SK-MEL-5 (cell line): Measurements from ENCODE around the gene RIPK4. TPM values are rescaled to one million over a fixed set of nuclear protein-coding genes. Genes with fewer than 3 reads are reported as not detected.
"Not testable (repeated sequence)": the region's sequence is repeated elsewhere in the genome, so short reads cannot be mapped to it uniquely, and the experiment has no call there.

ENCODE experiments used
- DNase-seq: peaks from one replicate; pipeline ENCODE4 v3.0.0-alpha.2; 2016; ENCODE audit warnings: low read depth, low spot score
- in situ Hi-C: cut with HindIII; loops from 2 replicates; pipeline ENCODE4 v1.10.0; 2016; ENCODE audit warnings: low sequenced_read_pairs, high pct_unique_total_duplicates, low pct_unique_long_range_greater_than_20kb
- total RNA-seq: library from RNA; depleted of rRNA; stranded (reverse); fragments of >200 nt; shearing (Covaris generic); gene quantifications from 2 replicates; pipeline ENCODE4 v1.2.3, GENCODE V29; 2014

RIPK4 gene
- total RNA-seq, 1 experiment from 2014 or later, result 22.8 TPM

- DNase-seq, result no peak
- in situ Hi-C loops, result no loop called here
These were observed 30.4 kb downstream of the RIPK4 start for GRCh38 chr21:41736423-41736822.

- in situ Hi-C loops, result no loop called here
- DNase-seq, result no peak
These were observed 32.7 kb downstream of the RIPK4 start for GRCh38 chr21:41733951-41734689.

- no peak for DNase-seq
- in situ Hi-C loops, result no loop called here
These were observed 35.8 kb downstream of the RIPK4 start for GRCh38 chr21:41731081-41731480.

GRCh38 chr21:41730367-41730765 is 36.5 kb downstream of the RIPK4 start:
- in situ Hi-C loops, result no loop called here
- DNase-seq, result no peak

GRCh38 chr21:41729701-41730366 is 37.0 kb downstream of the RIPK4 start:
- in situ Hi-C loops, result no loop called here
- no peak for DNase-seq

GRCh38 chr21:41727784-41728763 is 38.8 kb downstream of the RIPK4 start:
- DNase-seq, result no peak

GRCh38 chr21:41726970-41727783 is 39.7 kb downstream of the RIPK4 start:
- no peak for DNase-seq
- in situ Hi-C loops, result no loop called here

More at GRCh38 chr21:41727784-41728763, 38.8 kb downstream of the RIPK4 start:
- in situ Hi-C loops, result no loop called here

- in situ Hi-C loops, result no loop called here
- DNase-seq, result no peak
These were observed 40.3 kb downstream of the RIPK4 start for GRCh38 chr21:41726630-41726969.

- no peak for DNase-seq
- in situ Hi-C loops, result no loop called here
These were observed 40.7 kb downstream of the RIPK4 start for GRCh38 chr21:41726058-41726558.

GRCh38 chr21:41725421-41726031 is 41.3 kb downstream of the RIPK4 start:
- in situ Hi-C loops, result no loop called here
- no peak for DNase-seq

GRCh38 chr21:41723835-41724234 is 43.0 kb downstream of the RIPK4 start:
- in situ Hi-C loops, result not testable (repeated sequence)

GRCh38 chr21:41722052-41723018 is 44.5 kb downstream of the RIPK4 start:
- in situ Hi-C loops, result no loop called here
- DNase-seq, result no peak

More at GRCh38 chr21:41723835-41724234, 43.0 kb downstream of the RIPK4 start:
- not testable (repeated sequence) for DNase-seq

GRCh38 chr21:41720250-41720649 is 46.6 kb downstream of the RIPK4 start:
- no peak for DNase-seq
- in situ Hi-C loops, result no loop called here

GRCh38 chr21:41719691-41720090 is 47.2 kb downstream of the RIPK4 start:
- no peak for DNase-seq
- in situ Hi-C loops, result no loop called here

- in situ Hi-C loops, result no loop called here
These were observed 49.1 kb downstream of the RIPK4 start for GRCh38 chr21:41717573-41718330.

More at GRCh38 chr21:41717573-41718330, 49.1 kb downstream of the RIPK4 start:
- no peak for DNase-seq
